H1 (cell line): Measurements from ENCODE around the gene MMP12. TPM values are rescaled to one million over a fixed set of nuclear protein-coding genes. Genes with fewer than 3 reads are reported as not detected.

ENCODE experiments used
- HDAC2 ChIP-seq, 2 experiments: fragments of 300-600 bp in 1 of 2; sonication (generic) in 1 of 2; IDR thresholded peaks; 2 replicates each; pipeline ENCODE4 v1.6.1; 2011 to 2012; ENCODE audit warnings: low read depth in 2 of 2, low read length in 2 of 2, mild to moderate bottlenecking in 2 of 2, moderate library complexity in 2 of 2, borderline replicate concordance in 1 of 2, inconsistent platforms in 1 of 2
- MAX ChIP-seq: IDR thresholded peaks from 2 replicates; pipeline ENCODE4 v1.6.1; 2012; ENCODE audit warnings: inconsistent platforms
- NANOG ChIP-seq: IDR thresholded peaks from 2 replicates; pipeline ENCODE4 v1.6.1; 2011; ENCODE audit warnings: low read length, low read depth, mild to moderate bottlenecking, inconsistent platforms; ENCODE audit not compliant: insufficient read depth, poor library complexity, severe bottlenecking
- TEAD4 ChIP-seq: IDR thresholded peaks from 2 replicates; pipeline ENCODE4 v1.6.1; 2012; ENCODE audit warnings: low read depth, low read length, inconsistent platforms, mixed read lengths
- polyA plus RNA-seq, 7 experiments: library from polyadenylated mRNA; depleted of rRNA in 3 of 7; stranded (reverse) in 5 of 7; unstranded in 2 of 7; fragments of >200 nt in 5 of 7; fragments of 200-250 nt in 2 of 7; gene quantifications; 1 replicate in 5 of 7; 2 replicates in 1 of 7; 4 replicates in 1 of 7; pipeline versions ENCODE4 v1.2.1 to v1.2.3, GENCODE V29; 2011 to 2013; ENCODE audit warnings: missing spikeins in 2 of 7, mixed read lengths in 2 of 7
- total RNA-seq: library from RNA; stranded (reverse); fragmentation: NEBNext Ultra II Directional; extraction: Animal tissue kit (Norgen Biotek cat#: 25700); gene quantifications from 2 replicates; pipeline ENCODE4 v1.2.1, GENCODE V29; 2021

Gene MMP12
- total and polyA plus RNA-seq, 2 of the 8 experiments (the other 6 are each of a cell fraction or from before 2014, with no cell fraction given), result not detected

- TF ChIP-seq NANOG (no peak), MAX (no peak), HDAC2 (IDR thresholded peaks at IDR 0.05; ENCODE audit: borderline replicate concordance in 1 of 2, low read depth in 2 of 2, low read length in 2 of 2) (no peak), TEAD4 (no peak)
Measured at GRCh38 chr11:102837646-102838045, 37.1 kb downstream of the MMP12 start (continued).
